ENCODE data around the gene PPM1E. TPM values are rescaled to one million over a fixed set of nuclear protein-coding genes. Genes with fewer than 3 reads are reported as not detected.
"Not testable (repeated sequence)": the region's sequence is repeated elsewhere in the genome, so short reads cannot be mapped to it uniquely, and the experiment has no call there.

PPM1E gene
- total RNA-seq, 2 experiments from 2014 or later: 0.03 TPM; not detected in 1

DNA sequence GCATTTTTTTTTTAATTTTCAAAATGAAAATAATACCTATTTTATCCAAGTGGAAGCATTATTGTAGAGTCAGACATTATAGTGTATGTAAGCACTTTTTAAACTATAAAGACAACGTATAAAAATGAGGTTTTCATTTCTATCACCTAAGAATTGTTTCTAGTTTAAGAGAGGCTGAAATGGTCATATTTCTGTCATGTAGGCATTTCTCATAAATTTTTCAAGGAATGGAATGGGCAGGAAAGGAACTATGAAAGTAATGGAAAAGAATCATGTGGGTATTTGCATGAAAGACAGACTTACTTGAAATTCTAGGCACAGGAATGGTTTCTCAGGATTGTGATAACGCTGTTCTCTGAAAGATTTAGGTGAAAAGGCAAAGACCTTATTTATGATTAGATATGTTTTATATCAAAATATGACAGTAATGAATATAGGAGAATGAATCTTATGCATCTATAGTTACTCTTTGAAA is 67.4 kb downstream of the PPM1E start:
- POLR2A ChIA-PET: no interaction called here
- no peaks in the 10 kb centered on the region for H3K4me1 Mint-ChIP-seq
- no peak for DNase-seq
- CTCF ChIA-PET: no interaction called here
- no peak overlapping the region for H3K27ac Mint-ChIP-seq
- no peak overlapping the region for H3K4me3 Mint-ChIP-seq
- H3K9me3 Mint-ChIP-seq: no peaks in the 10 kb centered on the region
- H3K27me3 Mint-ChIP-seq: peaks cover 16% of the 10 kb centered on the region
- H3K36me3 Mint-ChIP-seq (ENCODE audit: low read depth): no peaks in the 10 kb centered on the region

GRCh38 chr17:58829172-58829637 is 73.6 kb downstream of the PPM1E start:
- POLR2A ChIA-PET: no interaction called here
- peaks cover 24% of the 10 kb centered on the region for H3K27me3 Mint-ChIP-seq
- CTCF ChIA-PET: no interaction called here
- no peak for DNase-seq
- no peaks in the 10 kb centered on the region for H3K9me3 Mint-ChIP-seq
- H3K4me3 Mint-ChIP-seq: no peak overlapping the region
- no peak overlapping the region for H3K27ac Mint-ChIP-seq
- no peaks in the 10 kb centered on the region for H3K36me3 Mint-ChIP-seq (ENCODE audit: low read depth)
- H3K4me1 Mint-ChIP-seq: no peaks in the 10 kb centered on the region

GRCh38 chr17:58831780-58832179 is 76.1 kb downstream of the PPM1E start:
- ChIA-PET CTCF (no interaction called here), POLR2A (no interaction called here)
- DNase-seq: no peak
- no peak overlapping the region for H3K4me3 Mint-ChIP-seq
- H3K27me3 Mint-ChIP-seq: peaks cover 28% of the 10 kb centered on the region
- H3K27ac Mint-ChIP-seq: no peak overlapping the region
- H3K36me3 Mint-ChIP-seq (ENCODE audit: low read depth): no peaks in the 10 kb centered on the region
- H3K4me1 Mint-ChIP-seq: no peaks in the 10 kb centered on the region
- H3K9me3 Mint-ChIP-seq: no peaks in the 10 kb centered on the region

DNA sequence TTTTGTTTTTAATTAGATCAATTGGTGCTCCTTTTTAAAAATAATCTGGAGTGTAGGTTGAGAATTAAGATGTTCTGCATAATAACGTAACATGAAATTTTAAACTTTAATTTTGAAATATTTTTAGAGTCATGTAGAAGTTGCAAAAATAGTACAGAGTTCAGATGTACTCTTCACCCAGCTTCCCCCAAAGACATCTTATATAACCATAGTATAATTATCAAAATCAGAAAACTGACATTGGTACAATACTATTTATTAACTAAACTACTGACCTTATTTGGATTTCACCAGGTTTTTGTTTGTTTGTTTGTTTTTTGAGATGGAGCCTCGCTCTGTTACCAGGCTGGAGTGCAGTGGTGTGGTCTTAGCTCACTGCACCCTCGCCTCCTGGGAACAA is 76.9 kb downstream of the PPM1E start:
- ChIA-PET CTCF (no interaction called here), POLR2A (no interaction called here)
- H3K36me3 Mint-ChIP-seq (ENCODE audit: low read depth): no peaks in the 10 kb centered on the region
- H3K27me3 Mint-ChIP-seq: peaks cover 28% of the 10 kb centered on the region
- no peak overlapping the region for H3K4me3 Mint-ChIP-seq
- no peak for DNase-seq
- no peaks in the 10 kb centered on the region for H3K4me1 Mint-ChIP-seq
- no peaks in the 10 kb centered on the region for H3K9me3 Mint-ChIP-seq
- no peak overlapping the region for H3K27ac Mint-ChIP-seq

DNA sequence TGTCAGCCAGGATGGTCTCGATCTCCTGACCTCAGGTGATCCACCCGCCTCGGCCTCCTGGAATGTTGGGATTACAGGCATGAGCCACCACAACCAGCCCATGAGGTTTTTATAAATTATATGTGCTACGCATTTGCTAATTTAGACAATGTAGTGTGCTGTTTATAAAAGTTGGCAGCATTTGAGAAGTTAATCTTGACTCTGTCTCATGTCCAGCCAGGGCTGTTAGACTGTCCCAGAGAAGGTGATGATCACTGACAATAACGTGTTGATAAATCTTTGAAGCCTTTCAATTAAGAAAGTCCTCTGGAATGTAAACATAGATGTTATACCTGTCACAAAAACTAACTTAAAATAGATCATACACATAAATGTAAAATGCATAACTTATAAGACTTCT is 82.0 kb downstream of the PPM1E start:
- peaks cover 40% of the 10 kb centered on the region for H3K27me3 Mint-ChIP-seq
- POLR2A ChIA-PET: no interaction called here

GRCh38 chr17:58840820-58841612 is 85.4 kb downstream of the PPM1E start:
- POLR2A ChIA-PET: no interaction called here
- H3K9me3 Mint-ChIP-seq: no peaks in the 10 kb centered on the region
- CTCF ChIA-PET: no interaction called here
- no peak overlapping the region for H3K4me3 Mint-ChIP-seq
- H3K4me1 Mint-ChIP-seq: no peaks in the 10 kb centered on the region
- H3K27me3 Mint-ChIP-seq: peaks cover 26% of the 10 kb centered on the region
- no peaks in the 10 kb centered on the region for H3K36me3 Mint-ChIP-seq (ENCODE audit: low read depth)
- no peak for DNase-seq
- no peak overlapping the region for H3K27ac Mint-ChIP-seq

More for the DNA sequence above, 82.0 kb downstream of the PPM1E start:
- no peaks in the 10 kb centered on the region for H3K36me3 Mint-ChIP-seq (ENCODE audit: low read depth)
- no peak overlapping the region for H3K4me3 Mint-ChIP-seq
- no peak for DNase-seq
- no peak overlapping the region for H3K27ac Mint-ChIP-seq
- H3K9me3 Mint-ChIP-seq: no peaks in the 10 kb centered on the region
- CTCF ChIA-PET: no interaction called here
- H3K4me1 Mint-ChIP-seq: no peaks in the 10 kb centered on the region

DNA sequence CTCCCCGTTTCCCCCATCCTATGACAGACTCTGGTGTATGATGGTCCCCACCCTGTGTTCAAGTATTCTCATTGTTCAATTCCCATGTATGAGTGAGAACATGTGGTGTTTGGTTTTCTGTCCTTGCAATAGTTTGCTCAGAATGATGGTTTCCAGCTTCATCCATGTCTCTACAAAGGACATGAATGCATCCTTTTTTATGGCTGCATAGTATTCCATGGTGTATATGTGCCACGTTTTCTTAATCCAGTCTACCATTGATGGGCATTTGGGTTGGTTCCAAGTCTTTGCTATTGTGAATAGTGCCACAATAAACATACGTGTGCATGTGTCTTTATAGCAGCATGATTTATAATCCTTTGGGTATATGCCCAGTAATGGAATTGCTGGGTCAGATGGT is 90.8 kb downstream of the PPM1E start:
- peaks cover 34% of the 10 kb centered on the region for H3K27me3 Mint-ChIP-seq
- H3K36me3 Mint-ChIP-seq (ENCODE audit: low read depth); H3K27ac Mint-ChIP-seq; H3K4me3 Mint-ChIP-seq; CTCF ChIA-PET; DNase-seq; H3K4me1 Mint-ChIP-seq; H3K9me3 Mint-ChIP-seq; POLR2A ChIA-PET: not testable (repeated sequence)

GRCh38 chr17:58850106-58850505 is 94.5 kb downstream of the PPM1E start:
- H3K27ac Mint-ChIP-seq; H3K4me3 Mint-ChIP-seq; POLR2A ChIA-PET; CTCF ChIA-PET; H3K9me3 Mint-ChIP-seq; H3K36me3 Mint-ChIP-seq (ENCODE audit: low read depth); DNase-seq; H3K4me1 Mint-ChIP-seq: not testable (repeated sequence)
- peaks cover 37% of the 10 kb centered on the region for H3K27me3 Mint-ChIP-seq

GRCh38 chr17:58865301-58865700 is 109.6 kb downstream of the PPM1E start:
- Mint-ChIP-seq H3K9me3 (no peaks in the 10 kb centered on the region), H3K36me3 (ENCODE audit: low read depth) (no peaks in the 10 kb centered on the region), H3K27ac (no peak overlapping the region), H3K4me1 (no peaks in the 10 kb centered on the region), H3K4me3 (no peak overlapping the region), H3K27me3 (peaks cover 13% of the 10 kb centered on the region)
- ChIA-PET CTCF (interaction anchor here (0.6 kb wide), 1 partner anchor 84 kb away, joined by 3 read pairs; no protein-coding TSS in a partner anchor), POLR2A (no interaction called here)
- no peak for DNase-seq

DNA sequence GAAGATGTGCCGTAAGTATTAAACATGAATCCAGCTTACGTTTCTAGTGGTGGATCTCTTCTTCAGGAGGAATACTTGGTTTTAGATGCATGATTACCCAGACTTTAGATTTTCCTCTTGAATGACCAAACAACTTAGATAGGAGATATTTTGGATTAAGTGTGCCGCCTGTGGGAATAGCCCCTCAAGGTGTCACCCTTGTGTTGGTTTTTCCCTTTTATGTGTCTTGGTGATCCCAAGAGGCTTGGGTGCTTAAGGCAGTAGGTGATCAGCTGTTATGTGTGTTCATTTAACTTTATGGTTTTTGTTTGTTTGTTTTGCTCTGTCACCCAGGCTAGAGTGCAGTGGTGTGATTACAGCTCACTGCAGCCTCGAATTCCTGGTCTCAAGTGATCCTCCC is 115.1 kb downstream of the PPM1E start:
- H3K27ac Mint-ChIP-seq: no peak overlapping the region
- H3K36me3 Mint-ChIP-seq (ENCODE audit: low read depth): no peaks in the 10 kb centered on the region
- H3K4me1 Mint-ChIP-seq: no peaks in the 10 kb centered on the region
- DNase-seq: no peak
- peaks cover 18% of the 10 kb centered on the region for H3K27me3 Mint-ChIP-seq
- ChIA-PET CTCF (no interaction called here), POLR2A (no interaction called here)
- no peak overlapping the region for H3K4me3 Mint-ChIP-seq
- no peaks in the 10 kb centered on the region for H3K9me3 Mint-ChIP-seq

DNA sequence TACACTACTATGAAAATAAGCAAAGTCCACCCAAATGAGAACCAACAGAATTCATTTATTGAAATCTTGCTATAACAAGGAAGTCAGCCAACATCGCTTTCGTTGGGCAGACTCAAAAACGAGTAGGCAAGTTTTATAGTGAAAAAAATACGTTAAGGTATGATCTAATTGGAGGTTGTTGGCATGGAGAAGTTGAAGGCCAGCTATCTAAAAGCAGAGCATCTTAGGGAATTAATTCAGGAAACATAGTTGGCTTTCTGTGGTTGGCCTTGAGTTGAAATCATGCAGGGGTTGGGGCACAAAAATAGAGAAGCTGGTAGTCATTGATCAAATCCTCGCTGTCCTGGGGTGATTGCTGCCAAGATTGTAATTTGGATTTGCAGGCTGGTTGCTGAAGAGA is 118.3 kb downstream of the PPM1E start:
- H3K27ac Mint-ChIP-seq: no peak overlapping the region
- H3K27me3 Mint-ChIP-seq: peaks cover 12% of the 10 kb centered on the region
- H3K9me3 Mint-ChIP-seq: no peaks in the 10 kb centered on the region
- POLR2A ChIA-PET: no interaction called here
- H3K36me3 Mint-ChIP-seq (ENCODE audit: low read depth): no peaks in the 10 kb centered on the region
- H3K4me3 Mint-ChIP-seq: no peak overlapping the region
- CTCF ChIA-PET: no interaction called here
- no peaks in the 10 kb centered on the region for H3K4me1 Mint-ChIP-seq
- no peak for DNase-seq

DNA sequence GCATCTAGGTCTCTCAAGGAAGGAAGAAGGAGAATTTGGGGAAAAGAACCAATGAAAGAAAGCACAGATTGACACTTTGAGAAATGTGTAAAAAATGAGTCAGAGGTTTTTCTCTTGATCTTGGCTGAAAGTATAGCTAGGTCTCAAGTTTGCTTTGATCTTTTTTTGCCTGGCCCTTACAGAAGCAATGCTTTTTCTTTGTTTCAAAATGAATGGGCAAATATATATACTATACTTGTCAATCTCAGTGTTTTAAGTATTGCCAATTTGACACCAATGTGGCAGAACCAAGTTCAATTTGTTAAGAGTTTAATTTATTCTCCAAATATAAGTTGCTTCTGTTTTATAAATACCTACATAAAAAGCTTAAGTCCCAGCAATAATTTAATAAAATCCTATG is 119.6 kb downstream of the PPM1E start:
- ChIA-PET CTCF (no interaction called here), POLR2A (no interaction called here)
- H3K4me3 Mint-ChIP-seq: no peak overlapping the region
- no peaks in the 10 kb centered on the region for H3K4me1 Mint-ChIP-seq
- no peaks in the 10 kb centered on the region for H3K36me3 Mint-ChIP-seq (ENCODE audit: low read depth)
- peaks cover 8% of the 10 kb centered on the region for H3K27me3 Mint-ChIP-seq
- no peak overlapping the region for H3K27ac Mint-ChIP-seq
- no peaks in the 10 kb centered on the region for H3K9me3 Mint-ChIP-seq
- no peak for DNase-seq

GRCh38 chr17:58884161-58884560 is 128.5 kb downstream of the PPM1E start:
- Mint-ChIP-seq H3K4me3 (no peak overlapping the region), H3K27me3 (peaks cover 13% of the 10 kb centered on the region), H3K4me1 (no peaks in the 10 kb centered on the region), H3K36me3 (ENCODE audit: low read depth) (no peaks in the 10 kb centered on the region), H3K27ac (no peak overlapping the region), H3K9me3 (no peaks in the 10 kb centered on the region)
- ChIA-PET POLR2A (no interaction called here), CTCF (no interaction called here)
- no peak for DNase-seq

DNA sequence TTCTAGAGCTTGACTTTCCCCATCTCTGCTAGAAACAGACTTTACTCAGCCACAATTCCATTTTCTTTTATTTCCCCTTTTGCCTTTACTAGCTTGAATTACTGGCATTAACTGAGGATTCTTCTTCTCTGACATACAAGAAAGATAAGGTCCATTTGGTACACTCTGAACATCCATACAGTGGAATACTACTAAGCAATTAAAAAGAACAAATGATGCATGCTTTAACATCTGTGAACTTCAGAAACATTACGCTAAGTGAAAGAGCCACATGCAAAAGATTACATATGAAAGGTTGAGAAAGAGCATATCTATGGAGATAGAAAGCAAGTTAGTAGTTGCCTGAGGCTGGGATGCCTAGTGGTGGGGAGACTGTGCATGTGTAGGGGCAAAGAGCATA is 130.9 kb downstream of the PPM1E start:
- peaks cover 16% of the 10 kb centered on the region for H3K27me3 Mint-ChIP-seq
- POLR2A ChIA-PET: no interaction called here
- H3K27ac Mint-ChIP-seq: no peak overlapping the region
- H3K36me3 Mint-ChIP-seq (ENCODE audit: low read depth): no peaks in the 10 kb centered on the region
- no peak for DNase-seq
- CTCF ChIA-PET: no interaction called here
- no peak overlapping the region for H3K4me3 Mint-ChIP-seq
- H3K4me1 Mint-ChIP-seq: no peaks in the 10 kb centered on the region
- H3K9me3 Mint-ChIP-seq: no peaks in the 10 kb centered on the region
